HL-60/S4 treated with retinoic acid at 250 ng/mL for 4 days and 3 days (cell line): Measurements from ENCODE around the gene MSX1.

ENCODE experiments used
- in situ Hi-C: fragments of 300-500 bp; cut with MboI; formaldehyde crosslinking; loops from 2 replicates; pipeline ENCODE4 v1.7.0; 2022; ENCODE audit warnings: low sequenced_read_pairs

Gene MSX1

DNA sequence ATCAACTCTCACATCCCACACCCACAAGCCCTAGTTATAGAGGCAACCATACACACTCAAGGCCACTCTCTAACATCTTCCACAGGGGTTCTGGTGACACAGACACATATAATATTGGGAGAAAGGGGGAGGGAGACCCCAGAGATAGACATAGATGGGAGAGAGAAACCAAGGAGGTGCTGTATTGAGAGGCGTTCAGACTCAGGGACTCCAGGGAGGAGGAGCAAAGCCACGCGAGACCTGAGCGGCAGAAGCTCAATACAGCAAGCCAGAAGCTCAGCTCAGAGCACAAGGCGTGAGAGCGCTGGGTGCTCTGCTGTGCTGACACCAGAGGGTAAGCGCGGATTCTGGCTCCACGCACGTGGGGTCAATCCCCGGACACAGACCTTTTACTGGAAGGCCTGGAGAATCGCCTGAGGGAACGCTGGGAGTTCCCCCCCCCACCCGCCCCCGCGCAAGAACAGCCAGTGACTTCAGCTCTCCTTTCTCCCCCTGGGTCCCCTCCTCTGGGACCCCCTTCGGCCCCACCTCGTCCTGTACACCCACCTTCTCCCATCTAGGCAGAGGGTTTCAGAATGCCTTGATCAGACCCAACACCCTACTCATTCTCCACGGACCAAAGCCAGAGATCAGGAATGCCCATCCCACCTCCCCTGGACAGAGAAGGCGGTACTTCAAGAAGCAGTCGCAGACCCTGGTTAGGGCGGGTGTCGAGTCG is 8.7 kb downstream of the MSX1 start:
- in situ Hi-C loops, result no loop called here

DNA sequence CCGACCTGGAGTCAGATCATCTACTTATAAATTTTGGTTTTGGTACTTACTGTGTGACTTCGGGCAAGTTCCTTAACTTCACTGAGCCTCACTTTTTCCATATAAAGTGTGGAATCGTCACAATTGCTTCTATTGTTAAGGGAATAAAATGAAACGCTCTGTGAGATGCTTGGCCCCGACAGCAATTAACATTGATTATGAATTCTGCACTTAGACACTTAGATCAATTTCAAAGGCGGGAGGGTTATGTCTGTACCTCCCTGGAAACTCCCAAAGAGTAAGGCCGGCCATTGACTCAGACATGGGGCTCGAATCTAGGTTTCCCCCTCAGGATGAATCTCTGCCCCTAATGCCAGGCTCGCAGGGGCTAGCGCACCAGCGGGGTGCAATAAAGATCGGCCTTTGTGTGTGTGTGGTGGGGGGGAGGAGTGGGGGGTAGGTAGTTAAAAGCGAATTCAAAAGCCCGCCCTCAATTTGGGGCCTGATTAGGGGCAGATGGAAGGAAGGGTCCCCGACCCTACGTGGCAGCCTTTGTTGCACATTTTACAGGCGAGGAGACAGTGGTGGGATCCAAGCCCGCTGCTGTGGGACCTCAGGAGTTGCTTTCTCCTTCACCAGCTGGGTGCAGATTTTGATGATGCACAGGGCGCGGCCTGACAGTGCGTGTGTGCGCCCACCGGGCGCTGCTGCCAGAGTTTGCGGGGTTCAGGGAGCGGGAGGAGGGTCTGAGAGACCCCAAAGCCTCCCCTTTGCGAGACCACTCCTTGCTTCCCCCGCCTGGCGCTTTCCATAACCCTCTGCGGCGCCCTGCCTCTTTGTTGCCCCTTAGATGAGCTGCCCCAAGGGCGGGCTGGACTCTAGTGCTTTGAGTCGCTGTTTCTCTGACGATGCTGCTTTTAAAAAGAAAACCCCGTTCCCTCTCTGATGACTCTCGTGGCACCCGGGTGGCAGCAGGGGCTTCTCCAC is 9.6 kb downstream of the MSX1 start:
- in situ Hi-C loops, result no loop called here

DNA sequence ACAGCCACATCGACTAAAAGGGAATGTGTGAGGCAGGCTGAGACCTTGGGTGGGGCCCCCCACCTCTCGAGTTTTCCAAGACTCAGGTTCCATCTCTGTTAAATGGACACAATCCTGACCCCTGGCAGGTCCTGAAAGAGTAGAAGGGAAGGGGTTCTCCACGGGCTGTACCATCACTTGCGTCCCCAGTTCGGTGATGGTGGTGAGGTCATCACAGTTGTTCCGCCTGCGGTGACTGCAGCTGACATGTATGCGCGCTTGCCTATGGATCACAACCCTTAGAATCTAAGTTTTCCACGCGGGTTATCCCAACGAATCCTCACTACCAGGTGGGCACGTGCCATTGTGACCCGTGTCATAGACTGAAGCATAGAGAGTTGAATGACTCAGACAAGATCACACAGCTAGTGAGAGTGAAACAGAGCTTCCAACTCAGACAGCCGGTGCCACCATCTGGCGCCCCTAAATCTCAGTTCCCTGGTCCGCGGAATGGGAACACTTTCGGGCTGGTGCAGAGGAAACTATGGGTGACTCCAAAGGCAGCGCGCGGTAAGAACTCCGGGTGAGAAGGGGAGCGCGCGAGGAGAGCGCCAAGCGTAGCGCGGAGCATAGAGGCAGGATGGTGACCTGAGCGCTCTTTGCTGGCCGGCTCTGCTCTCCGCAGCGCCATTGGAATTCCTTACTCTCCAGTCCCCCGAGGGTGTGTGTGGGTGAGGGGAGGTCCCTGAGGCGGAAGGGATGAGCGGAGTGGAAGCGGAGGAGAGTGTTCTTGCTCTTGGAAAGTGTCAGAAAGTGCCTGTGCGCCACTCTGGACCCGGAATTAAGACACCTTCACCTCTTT is 10.5 kb downstream of the MSX1 start:
- in situ Hi-C loops, result no loop called here

DNA sequence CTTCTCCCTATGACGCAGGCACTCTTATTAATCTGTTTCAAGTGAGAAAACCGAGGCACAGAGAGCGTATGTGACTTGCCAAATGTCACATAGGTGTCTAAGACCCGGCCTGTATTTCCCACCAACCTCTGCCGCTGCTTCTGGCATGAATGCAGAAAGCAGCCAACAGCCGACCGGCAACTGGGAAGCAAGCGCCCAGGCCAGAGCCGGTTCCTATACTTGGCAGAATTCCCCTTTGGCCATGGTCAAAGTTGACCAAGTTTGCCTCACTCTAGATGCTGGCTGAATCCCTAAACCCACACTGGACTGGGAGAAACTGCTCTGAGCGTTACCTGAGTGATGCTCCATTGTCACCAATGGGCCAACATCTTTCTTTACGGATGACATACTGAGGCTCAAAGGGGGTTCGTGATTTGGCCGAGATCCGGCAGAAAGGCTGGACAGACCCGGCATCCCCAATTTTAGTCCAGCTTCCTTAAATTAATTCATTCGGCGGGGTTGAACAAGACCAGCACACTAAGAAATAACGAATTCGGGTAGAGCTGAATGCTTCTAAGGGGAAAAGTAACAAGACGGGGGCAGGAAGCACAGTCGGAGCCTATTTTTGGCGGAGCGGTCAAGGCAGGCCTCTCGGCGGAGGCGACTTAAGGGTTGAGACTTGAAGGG is 11.2 kb downstream of the MSX1 start:
- in situ Hi-C loops, result no loop called here

DNA sequence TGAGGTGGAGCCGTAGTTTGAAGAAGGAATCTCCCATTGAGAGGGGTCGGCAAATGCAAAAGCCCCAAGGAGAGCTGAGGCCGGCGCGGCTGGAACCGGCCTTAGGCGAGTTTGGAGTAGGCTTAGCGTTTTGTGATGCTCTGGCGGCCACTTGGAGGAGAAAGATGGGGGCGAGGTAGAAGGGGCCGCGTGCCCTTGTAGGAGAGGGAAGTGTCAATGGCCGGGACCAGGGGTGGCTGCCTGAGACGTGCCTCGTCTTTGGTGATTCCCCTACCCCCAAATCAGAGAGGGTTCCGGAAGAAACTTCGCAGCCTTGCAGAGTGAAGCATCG is 11.7 kb downstream of the MSX1 start:
- in situ Hi-C loops, result no loop called here

DNA sequence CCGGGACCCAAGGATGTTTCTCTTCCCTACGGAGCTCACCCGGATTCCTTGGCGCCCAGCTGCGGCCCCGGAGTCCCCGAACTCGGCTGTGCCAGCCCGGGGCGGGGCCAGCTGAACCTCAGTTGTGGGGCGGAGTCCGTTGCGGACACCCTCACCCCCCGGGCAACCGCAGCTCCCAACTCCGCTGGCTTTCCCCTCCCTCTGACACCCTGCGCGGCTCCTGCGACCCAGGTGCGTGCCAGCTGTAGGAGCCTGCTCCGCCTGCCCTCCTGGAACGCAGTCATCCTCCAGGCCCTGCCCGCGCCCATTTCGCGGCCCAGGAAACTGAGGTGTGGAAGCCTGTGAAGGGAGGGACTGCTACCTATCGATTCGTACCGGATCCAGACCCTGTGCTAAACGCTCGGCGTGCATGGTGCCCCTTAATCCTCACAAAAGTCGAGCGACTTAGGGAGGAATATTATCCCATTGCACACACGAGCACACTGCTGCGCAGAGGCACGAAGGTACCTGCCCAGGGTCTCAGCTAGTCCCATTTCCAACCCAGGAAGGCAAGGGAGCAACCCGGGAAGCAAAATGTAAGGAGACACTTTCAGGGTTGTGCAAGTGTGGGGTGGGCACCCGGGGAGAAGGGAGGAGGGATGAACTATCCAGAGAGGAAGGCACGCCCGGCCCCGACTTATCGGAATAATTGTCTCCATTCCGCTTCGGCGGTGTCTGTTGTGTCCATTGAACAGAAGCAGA is 12.3 kb downstream of the MSX1 start:
- in situ Hi-C loops, result no loop called here

DNA sequence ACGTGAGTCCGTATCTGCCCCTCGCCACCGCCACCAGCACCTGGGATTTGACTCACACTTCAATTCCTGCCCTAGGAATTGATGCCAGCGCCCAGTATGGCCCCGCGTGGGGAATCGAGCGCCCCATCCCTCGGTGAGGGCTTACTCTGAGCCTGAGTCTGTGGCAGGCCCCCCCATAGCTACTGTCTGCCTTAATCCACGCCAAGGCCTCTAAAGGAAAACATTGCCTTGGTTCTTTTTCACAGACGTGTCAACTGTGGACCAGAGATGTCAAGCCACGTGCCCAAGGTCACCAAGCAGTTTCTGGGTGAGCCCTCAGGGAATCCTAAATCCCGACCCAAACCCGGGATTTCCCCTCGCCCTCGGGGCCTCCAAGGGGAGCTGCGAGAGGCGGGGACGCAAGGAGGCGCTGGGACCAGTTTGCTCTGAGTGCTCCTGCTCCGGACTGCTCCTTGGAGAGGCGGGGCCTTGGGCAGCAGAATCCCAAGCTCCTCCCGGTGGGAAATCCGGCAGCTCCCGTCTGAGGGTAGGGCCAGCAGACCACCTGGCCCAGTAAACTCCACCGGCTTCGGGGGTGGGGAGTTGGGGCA is 12.9 kb downstream of the MSX1 start:
- in situ Hi-C loops, result no loop called here

DNA sequence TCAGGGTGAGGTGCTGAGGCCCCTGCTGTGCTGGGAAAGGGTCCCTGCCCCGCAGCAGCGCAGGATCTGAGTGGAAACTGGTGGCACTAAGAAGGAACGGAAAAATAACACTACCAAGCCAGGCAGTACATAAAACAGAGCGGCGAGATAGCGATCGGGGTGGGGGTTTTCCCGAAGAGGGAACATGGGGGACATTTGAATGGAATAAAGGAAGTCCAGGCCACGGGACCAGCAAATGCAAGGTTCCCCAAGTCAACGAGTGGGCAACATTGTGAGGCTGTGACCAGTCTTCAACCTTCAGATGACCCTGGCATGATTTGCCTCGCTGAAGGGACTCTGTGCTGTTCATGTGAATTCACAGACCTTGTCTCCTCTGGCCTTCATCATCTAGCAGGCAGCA is 13.7 kb downstream of the MSX1 start:
- in situ Hi-C loops, result no loop called here

DNA sequence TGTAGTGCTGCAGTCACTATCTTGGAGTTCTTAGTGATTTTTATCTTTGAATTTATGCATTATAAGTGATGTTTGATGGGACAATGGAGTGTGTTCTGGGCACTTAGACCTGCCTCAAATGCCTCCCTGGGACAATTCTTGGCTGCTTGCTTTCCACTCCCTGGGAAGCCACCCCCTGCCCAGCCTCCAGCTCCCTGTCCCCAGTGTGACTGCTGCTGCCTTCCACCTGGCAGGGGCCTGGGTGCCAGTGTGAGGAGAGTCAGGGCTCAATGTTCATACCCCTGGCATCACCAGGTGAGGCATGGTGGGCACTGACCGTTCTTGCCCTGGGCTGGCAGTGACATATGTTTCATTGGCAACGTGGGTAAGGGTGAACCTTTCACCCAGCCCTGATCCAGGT is 14.8 kb downstream of the MSX1 start:
- in situ Hi-C loops, result no loop called here

DNA sequence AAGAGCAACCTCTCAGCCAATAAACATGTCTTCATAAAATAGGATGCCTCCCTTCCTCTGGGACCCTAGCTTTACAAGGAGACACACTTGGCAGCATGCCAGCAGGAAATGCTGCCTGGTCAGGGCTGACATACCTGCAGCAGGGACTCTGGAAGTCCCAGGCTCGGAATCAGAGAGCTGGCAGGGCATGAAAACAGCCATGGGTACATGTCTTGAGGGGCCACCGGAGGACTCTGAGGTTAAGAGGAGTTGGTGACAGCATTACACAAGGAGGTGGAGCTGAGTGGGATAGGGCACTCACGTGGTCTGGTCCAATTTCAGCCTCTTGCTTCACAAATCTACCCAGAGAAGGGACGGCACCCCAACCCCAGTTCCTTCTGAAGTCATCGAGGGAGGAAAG is 15.7 kb downstream of the MSX1 start:
- in situ Hi-C loops, result no loop called here

DNA sequence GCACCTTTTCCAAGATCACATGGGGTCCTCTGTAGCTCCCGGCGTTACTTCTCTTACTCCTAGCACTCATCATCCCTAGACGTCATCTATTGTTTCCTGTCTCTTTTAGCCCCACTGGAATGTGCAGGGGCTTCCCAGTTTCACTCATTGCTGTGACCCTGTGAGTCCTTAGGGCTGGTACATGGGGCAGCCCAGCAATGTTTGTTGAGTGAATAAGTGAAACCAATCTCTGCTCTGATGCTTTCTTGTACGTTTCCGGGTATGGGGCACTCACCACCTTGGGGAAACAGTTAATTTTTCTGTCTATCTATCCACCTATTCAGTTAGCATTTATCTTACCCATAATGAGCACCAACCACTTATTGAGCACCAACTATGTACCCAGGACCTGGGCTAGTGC is 16.1 kb downstream of the MSX1 start:
- in situ Hi-C loops, result no loop called here

DNA sequence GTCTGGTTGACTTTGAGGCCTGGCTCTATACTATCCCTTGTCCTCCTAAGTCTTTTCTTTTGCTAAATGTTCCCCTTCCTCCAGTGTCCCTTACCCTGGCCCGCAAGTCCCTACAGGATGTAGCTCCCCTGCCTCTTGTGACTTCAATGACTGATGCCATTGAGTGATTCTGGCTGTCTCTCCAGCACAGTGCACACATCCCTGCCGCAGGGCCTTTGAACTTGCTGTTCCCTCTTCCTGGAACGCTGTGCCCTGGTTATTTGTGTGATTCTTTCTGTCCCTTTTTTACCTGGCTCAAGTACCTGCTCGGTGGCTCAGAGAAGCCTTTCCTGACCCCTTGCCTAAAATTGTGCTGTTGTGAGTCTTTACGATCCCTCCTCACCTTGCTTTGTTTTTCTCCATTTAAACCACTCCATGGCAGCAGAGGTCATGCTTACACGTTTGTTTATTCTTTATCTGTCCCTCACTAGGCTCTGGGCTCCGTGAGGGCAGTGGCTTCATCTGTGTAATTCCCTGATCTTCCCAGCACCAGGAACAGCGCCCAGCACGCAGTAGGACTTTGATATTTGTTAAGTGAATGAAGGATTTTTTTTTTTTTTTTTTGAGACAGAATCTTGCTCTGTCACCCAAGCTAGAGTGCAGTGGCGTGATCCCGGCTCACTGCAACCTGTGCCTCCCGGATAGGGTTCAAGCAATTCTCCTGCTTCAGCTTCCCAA is 17.6 kb downstream of the MSX1 start:
- in situ Hi-C loops, result no loop called here

DNA sequence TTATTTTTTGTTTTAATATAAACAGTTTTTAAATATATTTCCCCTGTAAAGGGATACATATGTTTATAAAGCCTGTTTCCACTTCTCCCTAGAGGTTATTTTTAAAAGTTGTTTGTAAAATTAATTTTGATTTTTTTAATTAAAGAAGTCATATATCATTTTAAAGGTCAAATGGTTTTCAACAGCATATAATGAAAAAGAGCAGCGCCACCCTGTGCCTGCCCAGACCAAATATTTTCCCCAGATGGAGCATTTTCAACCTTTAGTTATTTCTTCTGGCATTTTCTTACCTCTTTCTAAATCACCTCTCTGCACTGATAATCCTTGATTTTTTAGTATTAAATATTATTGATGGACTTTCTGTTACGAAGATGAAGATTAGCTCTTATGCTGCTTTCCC is 21.0 kb downstream of the MSX1 start:
- in situ Hi-C loops, result no loop called here

DNA sequence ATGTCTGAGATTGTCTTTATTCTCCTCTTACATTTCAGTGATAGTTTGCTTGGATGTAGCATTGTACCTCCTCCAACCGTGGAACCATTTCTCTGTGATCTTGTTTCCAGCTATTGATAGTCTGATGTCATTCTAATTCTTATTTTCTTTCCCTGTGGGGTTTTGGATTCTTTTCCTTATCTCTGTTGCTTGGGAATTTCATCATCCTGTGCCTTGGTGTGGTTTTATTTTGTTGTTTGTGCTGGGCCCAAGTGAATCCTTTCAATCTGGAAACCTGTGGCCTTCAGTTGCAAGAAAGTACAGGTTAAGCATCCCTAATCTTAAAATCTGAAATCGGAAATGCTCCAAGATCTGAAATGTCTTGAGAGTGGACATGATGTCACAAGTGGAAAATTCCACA is 22.0 kb downstream of the MSX1 start:
- in situ Hi-C loops, result no loop called here

DNA sequence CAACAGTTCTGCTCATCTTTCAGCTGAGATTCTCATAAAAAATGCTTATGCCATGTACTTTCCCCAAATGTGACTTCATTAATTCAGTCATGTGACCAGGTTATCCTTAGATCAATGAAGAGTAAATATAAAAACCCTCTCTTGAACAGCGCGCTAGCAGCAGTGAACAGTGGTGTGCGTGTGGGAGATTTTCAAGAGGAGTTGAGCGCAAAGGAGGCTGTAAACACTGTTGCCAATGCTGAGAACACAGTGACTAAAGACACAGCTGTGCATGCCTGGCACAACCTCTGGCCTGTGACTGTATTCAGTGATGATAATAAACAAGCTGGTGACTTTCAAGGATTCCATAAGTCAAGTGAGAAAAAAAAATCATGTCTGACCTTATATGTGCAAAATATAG is 25.1 kb downstream of the MSX1 start:
- in situ Hi-C loops, result no loop called here

DNA sequence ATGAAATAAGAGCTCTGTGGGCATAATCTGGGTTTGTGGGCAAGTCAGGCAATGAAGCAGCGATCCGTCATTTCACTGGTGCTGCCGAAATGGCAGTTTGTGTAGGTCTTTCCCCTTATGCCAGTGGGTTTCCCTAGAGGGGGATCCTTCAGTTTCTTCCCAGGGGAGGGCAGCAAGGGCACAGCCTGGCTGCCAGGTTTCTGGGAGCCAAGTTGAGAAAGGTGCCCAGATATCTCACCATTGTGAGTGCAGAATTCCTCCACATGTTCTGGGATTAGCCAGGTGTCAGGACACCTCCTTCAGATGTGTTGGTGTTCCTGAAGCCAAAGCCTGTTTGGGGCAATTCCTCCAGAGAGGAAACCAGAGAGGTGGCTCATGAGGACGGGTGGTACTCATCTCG is 28.0 kb downstream of the MSX1 start:
- in situ Hi-C loops, result no loop called here

DNA sequence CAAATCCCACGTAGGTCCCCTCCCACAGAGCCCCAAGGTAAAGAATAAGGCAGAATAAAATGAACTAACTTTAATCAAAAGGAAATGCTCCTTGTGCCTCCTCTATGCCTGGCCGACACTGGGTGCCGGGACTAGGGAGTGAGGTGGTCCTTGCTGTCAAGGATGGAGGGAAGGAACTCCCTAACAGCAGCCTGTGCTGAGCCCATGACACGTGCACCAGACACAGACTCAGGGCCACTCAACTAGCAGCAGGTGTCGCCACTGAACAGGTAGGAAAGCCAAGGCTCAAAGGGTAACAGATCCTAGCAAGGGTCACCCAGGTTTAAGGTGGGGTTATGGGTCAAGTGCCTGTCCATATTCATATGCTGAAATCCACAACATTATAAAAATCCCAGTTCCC is 29.2 kb downstream of the MSX1 start:
- in situ Hi-C loops, result no loop called here

DNA sequence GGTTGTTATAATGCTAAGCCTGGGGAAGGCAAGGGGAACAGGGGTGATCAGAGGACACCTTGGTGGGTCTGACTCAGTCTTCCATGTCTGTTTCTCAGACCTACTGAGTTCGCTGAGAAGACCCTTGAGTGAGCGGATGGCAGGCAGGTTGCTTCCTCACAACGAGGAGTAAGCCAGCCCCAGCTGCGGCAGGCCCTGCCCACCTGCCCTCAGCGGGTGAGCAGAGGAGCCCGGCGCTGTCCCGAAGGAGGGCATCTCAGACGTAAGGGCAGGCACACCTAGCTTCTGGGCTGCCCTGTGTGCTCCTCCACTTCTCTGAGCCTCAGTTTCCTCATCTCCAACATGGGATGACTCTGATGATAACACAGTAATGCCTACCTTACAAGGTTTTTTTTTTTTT is 30.3 kb downstream of the MSX1 start:
- in situ Hi-C loops, result no loop called here

DNA sequence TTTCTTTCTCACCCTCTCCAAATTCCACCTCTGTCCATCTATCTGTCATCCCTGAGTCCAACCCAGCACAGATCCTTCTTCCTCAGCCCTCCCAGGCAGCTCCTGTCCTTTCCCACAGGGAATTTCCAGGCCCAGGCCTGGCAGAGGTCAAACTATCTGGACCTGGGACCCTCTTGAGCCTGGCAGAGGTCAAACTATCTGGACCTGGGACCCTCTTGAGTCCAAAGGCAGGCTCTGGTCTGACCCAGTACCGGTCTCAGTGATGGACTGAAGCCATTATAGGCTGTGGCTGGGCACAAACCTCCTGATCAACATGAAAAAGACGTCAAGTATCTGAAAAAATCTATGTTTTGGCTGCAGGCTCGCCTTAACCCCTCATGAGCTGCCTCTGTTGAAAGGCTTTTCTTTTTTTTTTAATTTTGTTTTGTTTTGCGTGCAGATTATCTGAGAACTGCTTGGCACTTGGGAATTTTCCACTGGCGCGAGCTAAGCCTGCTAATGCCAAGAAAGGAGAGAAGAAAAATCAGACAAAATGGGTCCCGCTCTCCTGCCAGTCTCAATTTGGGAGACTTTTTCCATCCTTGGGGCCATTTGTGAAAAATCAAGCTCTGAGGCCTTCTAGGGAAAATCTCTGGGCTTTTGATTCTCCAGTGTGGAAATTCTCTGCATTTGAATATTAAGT is 31.2 kb downstream of the MSX1 start:
- in situ Hi-C loops, result no loop called here
